GM19463 (cell line): ENCODE data around the gene ATOH8.

Experiments used
- ATAC-seq: cut with Tn5 transposase; IDR thresholded peaks from one replicate; pipeline ENCODE4 v1.9.1; 2021; ENCODE audit warnings: mild to moderate bottlenecking, moderate library complexity; ENCODE audit not compliant: unreplicated experiment

ATOH8 gene

GRCh38 chr2:85753035-85753524, 711 bp upstream of the ATOH8 start:
- no peak for ATAC-seq

DNA sequence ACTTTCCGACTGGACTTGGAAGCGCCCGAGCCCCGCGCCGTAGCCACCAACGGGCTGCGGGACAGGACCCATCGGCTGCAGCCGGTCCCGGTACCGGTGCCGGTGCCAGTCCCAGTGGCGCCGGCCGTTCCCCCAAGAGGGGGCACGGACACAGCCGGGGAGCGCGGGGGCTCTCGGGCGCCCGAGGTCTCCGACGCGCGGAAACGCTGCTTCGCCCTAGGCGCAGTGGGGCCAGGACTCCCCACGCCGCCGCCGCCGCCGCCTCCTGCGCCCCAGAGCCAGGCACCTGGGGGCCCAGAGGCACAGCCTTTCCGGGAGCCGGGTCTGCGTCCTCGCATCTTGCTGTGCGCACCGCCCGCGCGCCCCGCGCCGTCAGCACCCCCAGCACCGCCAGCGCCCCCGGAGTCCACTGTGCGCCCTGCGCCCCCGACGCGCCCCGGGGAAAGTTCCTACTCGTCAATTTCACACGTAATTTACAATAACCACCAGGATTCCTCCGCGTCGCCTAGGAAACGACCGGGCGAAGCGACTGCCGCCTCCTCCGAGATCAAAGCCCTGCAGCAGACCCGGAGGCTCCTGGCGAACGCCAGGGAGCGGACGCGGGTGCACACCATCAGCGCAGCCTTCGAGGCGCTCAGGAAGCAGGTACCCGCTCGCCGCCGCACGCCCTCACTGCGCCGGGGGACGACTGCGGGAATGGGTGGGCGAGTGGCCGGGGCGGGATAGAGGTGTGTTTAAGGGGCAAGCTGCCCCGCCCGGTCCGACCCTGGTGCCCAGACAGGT, 713 bp downstream of the ATOH8 start:
- ATAC-seq: no peak

DNA sequence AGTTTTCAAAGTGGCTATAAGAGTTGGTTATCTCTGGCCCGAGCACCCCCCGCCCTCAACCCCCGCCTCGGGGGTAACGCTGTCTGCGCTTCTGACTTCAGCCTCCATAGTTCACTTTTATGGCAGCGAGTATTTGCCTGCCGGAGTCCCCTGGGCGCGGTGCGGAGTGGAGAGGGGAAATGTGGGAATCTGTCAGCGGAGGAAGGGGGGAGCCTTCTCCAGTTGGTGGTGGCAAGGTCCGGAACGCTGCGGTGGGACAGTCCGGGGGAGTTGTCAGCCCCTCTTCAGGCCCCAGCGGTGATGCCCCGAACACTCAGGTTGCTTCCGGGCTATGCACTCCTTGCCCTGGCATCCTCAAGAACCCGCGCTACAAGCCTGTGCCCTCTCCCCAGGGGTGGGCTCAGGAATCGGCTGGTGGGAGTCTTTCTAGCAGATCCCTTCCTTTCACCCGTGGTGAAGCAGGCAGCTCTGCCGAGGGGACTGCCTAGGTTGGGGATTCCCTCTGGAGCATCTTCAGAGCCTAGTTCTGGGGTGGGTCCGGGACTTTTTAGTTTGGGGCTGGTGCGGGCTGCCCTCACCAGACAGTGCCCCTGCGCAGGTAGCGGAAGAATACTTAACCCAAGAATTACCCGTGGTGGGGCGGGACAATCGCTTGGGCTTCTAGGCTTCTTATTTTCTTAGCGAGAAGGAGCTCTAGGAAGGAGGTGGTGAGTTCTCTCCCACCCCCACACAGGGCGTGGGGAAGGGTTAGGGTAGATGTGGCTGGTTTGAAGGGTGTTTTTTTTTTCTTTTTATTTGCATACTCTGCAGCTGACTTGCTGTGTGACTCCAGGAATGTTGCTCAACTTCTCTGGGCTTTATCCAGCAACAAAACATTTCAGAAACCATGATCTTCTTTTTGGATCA, 1.6 kb downstream of the ATOH8 start:
- no peak for ATAC-seq

- ATAC-seq: no peak
Measured at GRCh38 chr2:85756195-85756594, 2.4 kb downstream of the ATOH8 start.

DNA sequence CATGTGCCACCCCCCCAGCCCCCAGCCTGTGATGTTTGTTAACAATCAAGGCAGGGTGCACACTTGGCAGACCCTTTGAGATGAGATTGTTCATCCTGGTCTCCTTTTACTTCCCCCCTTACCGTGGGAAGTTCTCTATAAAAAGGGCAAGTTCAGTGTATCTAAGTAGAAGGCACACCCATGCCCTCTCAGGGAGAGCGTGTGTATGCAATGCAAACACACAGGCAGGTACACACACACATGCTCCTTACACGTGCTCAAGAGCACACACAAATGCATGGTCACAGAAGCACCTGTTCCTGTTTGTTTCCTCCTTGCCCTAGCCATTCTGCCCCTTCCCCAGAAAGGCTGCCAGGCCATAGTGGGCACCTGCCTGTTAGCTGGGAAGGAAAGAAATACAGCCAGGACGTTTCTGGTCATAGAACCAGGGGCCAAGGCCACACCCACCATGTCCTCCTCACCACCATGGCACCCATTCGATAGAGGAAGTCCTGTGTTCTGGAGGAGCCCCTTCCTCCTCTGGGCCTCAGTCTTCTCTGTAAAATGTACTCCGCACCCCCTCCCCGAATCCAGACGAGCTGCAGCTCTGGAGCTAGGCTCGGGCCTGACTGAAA, 3.1 kb downstream of the ATOH8 start:
- ATAC-seq: no peak

- no peak for ATAC-seq
Measured at GRCh38 chr2:85757860-85758259, 4.1 kb downstream of the ATOH8 start.

- ATAC-seq: no peak
Measured at GRCh38 chr2:85758361-85759256, 4.8 kb downstream of the ATOH8 start.

- no peak for ATAC-seq
Measured at GRCh38 chr2:85759257-85759613, 5.4 kb downstream of the ATOH8 start.

- no peak for ATAC-seq
Measured at GRCh38 chr2:85760371-85760770, 6.6 kb downstream of the ATOH8 start.

- ATAC-seq: no peak
Measured at GRCh38 chr2:85760872-85761271, 7.1 kb downstream of the ATOH8 start.

- no peak for ATAC-seq
Measured at GRCh38 chr2:85761512-85761944, 7.7 kb downstream of the ATOH8 start.

DNA sequence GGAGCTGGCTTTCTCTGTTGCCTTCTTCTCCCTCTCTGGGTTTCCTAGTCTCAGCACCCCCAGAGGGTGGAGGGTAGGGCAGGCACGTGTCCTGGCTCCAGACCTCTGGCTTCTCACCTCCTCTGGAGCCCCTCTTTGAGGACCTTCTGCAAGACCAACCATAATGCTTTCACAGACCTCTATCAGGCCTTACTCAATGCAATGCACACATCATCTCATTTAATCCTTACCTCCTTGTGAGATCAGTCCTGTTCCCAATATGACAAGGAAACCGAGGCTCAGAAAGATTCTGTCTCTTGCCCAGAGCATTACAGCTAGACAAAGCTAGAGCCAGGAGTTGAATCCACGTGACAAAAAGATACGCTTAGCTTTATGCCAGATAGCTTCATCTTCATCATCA, 8.2 kb downstream of the ATOH8 start:
- no peak for ATAC-seq

GRCh38 chr2:85763132-85763531, 9.3 kb downstream of the ATOH8 start:
- ATAC-seq: no peak

DNA sequence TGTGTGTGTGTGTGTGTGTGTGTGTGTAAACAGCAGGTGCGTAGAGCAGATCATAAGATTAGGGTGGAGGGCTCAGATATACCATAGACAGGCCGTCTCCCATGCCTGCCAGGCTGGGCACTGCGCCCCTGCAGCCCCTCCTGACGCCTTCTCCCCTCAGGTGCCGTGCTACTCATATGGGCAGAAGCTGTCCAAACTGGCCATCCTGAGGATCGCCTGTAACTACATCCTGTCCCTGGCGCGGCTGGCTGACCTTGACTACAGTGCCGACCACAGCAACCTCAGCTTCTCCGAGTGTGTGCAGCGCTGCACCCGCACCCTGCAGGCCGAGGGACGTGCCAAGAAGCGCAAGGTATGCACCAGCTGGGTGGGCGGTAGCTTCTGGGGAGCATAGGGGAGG, 10.0 kb downstream of the ATOH8 start:
- ATAC-seq: no peak

GRCh38 chr2:85765081-85765731, 11.4 kb downstream of the ATOH8 start:
- ATAC-seq: no peak

DNA sequence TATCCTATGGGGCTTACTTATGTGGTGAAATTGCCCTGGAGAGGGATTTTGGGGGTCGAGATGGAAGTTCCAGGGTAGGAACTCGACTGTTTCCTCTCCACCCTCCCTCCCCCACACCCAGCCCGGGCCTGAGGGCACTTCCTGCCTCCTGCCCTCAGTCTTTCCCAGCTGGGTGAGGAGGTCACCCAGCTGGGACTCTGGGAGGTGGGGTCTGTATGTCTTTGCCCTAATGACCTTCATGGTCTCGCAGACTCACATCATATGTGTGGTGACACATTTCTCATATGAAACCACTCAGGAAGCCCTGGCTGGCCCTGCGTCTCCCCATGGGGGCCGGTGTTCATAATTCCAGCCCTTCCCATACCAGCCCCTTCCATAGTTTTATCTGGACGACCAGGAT, 12.4 kb downstream of the ATOH8 start:
- ATAC-seq: no peak

DNA sequence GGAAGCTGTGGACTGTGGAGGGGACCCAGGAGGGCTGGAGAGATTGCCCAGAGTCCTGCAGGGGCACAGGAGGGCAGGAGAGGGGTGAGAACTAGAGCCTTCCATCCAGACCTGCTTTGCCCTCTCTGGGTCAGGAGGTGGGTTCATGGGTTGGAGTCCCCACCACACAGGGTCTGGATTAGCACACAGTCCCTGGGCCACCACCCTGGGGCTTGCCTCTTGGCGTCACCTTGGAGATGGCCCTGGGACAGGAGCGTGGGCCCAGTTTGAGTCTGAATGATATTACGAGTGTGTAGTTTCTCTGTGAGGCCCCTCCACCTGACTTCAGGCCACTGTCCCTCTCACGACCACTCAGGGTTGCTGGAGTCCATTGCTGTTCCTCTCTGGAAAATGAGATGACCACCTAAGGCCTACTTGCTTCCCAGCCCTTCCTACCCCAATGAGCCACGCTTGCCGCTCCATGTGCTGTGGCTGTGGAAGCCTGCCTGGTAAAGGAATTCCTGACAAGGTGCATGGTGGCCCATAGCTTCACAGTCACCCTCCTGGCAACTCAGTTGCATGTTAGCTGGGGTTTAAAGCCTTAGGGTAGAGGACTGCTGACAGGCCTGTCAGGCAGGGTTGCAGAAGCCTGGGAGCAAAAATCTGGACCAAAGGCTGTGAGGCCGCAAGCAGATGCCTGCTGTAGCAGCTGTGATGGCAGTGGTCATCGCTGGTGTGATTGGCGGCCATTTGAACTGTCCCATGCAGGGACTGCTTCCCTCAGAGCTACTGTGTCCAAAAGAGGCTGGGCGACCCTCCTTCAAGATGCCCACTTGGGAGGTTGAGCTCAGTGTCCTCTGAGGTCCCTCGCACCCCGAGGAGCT, 14.2 kb downstream of the ATOH8 start:
- ATAC-seq: no peak

GRCh38 chr2:85768713-85769112, 14.9 kb downstream of the ATOH8 start:
- ATAC-seq: no peak
